OCI-LY3 (cell line): ENCODE results near the gene MYOD1.

Experiments used
- H2AFZ ChIP-seq: fragments of 200-600, 300-600 bp; shearing (Covaris generic); 2 replicates; pipeline ENCODE4 v1.6.0; 2014; ENCODE audit warnings: antibody characterized with exemption, low read depth, low read length
- H3K27ac ChIP-seq: fragments of 200-600, 300-600 bp; sonication (generic); 2 replicates; pipeline ENCODE4 v1.5.1; 2014; ENCODE audit warnings: mild to moderate bottlenecking, low read length, moderate library complexity, mixed read lengths
- H3K27me3 ChIP-seq: fragments of 200-600, 300-600 bp; sonication (generic); 2 replicates; pipeline ENCODE4 v1.6.1; 2014; ENCODE audit warnings: low read depth, low read length, mixed read lengths
- H3K36me3 ChIP-seq: fragments of 200-600, 300-600 bp; sonication (generic); replicated peaks from 2 replicates; pipeline ENCODE3; 2014; ENCODE audit warnings: low read depth, low read length, mixed read lengths
- H3K4me1 ChIP-seq: fragments of 300-600, 200-600 bp; sonication (generic); 2 replicates; pipeline ENCODE4 v1.6.1; 2014; ENCODE audit warnings: low read length, mixed read lengths
- H3K4me2 ChIP-seq: fragments of 200-600, 300-600 bp; sonication (generic); 2 replicates; pipeline ENCODE4 v1.6.1; 2014; ENCODE audit warnings: low read length, mixed read lengths
- H3K4me3 ChIP-seq: fragments of 300-600, 200-600 bp; sonication (generic); 2 replicates; pipeline ENCODE4 v1.5.1; 2014; ENCODE audit warnings: antibody characterized with exemption, mild to moderate bottlenecking, low read length, moderate library complexity
- H3K79me2 ChIP-seq: fragments of 300-600, 200-600 bp; shearing (Covaris generic); 2 replicates; pipeline ENCODE4 v1.6.1; 2014; ENCODE audit warnings: mild to moderate bottlenecking, low read length, mixed read lengths
- H3K9ac ChIP-seq: fragments of 300-600, 200-600 bp; shearing (Covaris generic); 2 replicates; pipeline ENCODE4 v1.6.0; 2014; ENCODE audit warnings: mild to moderate bottlenecking, low read length, moderate library complexity
- H3K9me3 ChIP-seq: fragments of 200-600, 300-600 bp; shearing (Covaris generic); 2 replicates; pipeline ENCODE4 v1.6.1; 2014; ENCODE audit warnings: low read length, mixed read lengths; ENCODE audit not compliant: insufficient read depth
- H4K20me1 ChIP-seq: fragments of 200-600, 300-600 bp; sonication (generic); 2 replicates; pipeline ENCODE4 v1.6.1; 2016; ENCODE audit warnings: low read length, mixed read lengths; ENCODE audit not compliant: insufficient read depth
- EZH2phosphoT487 ChIP-seq: fragments of 200-600 bp; shearing (Covaris generic); IDR thresholded peaks from 2 replicates; pipeline ENCODE4 v1.6.1; 2018; ENCODE audit warnings: antibody characterized with exemption, mixed run types, low read depth
- TF ChIP-seq, protein P1 (sequence below): fragments of 200-600, 300-600 bp; sonication (generic); IDR thresholded peaks from 2 replicates; pipeline ENCODE4 v1.5.1; 2014; ENCODE audit warnings: antibody characterized with exemption, low read length, low read depth

MYOD1 gene

GRCh38 chr11:17743808-17744119, 24.4 kb downstream of the MYOD1 start:
- Histone ChIP-seq H3K4me1 (no peaks in the 10 kb centered on the region), H2AFZ (no peak overlapping the region), H3K79me2 (no peaks in the 10 kb centered on the region), H3K9ac (no peak overlapping the region), H3K4me2 (no peak overlapping the region), H3K27ac (no peak overlapping the region), H3K4me3 (no peak overlapping the region), H3K27me3 (no peaks in the 10 kb centered on the region), H3K36me3 (no peaks in the 10 kb centered on the region), H4K20me1 (no peaks in the 10 kb centered on the region), H3K9me3 (no peaks in the 10 kb centered on the region)
- TF ChIP-seq, protein P1, sequence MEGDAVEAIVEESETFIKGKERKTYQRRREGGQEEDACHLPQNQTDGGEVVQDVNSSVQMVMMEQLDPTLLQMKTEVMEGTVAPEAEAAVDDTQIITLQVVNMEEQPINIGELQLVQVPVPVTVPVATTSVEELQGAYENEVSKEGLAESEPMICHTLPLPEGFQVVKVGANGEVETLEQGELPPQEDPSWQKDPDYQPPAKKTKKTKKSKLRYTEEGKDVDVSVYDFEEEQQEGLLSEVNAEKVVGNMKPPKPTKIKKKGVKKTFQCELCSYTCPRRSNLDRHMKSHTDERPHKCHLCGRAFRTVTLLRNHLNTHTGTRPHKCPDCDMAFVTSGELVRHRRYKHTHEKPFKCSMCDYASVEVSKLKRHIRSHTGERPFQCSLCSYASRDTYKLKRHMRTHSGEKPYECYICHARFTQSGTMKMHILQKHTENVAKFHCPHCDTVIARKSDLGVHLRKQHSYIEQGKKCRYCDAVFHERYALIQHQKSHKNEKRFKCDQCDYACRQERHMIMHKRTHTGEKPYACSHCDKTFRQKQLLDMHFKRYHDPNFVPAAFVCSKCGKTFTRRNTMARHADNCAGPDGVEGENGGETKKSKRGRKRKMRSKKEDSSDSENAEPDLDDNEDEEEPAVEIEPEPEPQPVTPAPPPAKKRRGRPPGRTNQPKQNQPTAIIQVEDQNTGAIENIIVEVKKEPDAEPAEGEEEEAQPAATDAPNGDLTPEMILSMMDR: no peak
- no peak for TF ChIP-seq EZH2phosphoT487

GRCh38 chr11:17744151-17744940, 25.0 kb downstream of the MYOD1 start:
- H3K27ac ChIP-seq: no peak overlapping the region
- H3K4me2 ChIP-seq: no peak overlapping the region
- no peak overlapping the region for H3K4me3 ChIP-seq
- H4K20me1 ChIP-seq: no peaks in the 10 kb centered on the region
- TF ChIP-seq, protein P1: no peak
- no peak for TF ChIP-seq EZH2phosphoT487
- H3K27me3 ChIP-seq: no peaks in the 10 kb centered on the region
- no peaks in the 10 kb centered on the region for H3K79me2 ChIP-seq
- no peak overlapping the region for H2AFZ ChIP-seq
- H3K9me3 ChIP-seq: no peaks in the 10 kb centered on the region
- no peak overlapping the region for H3K9ac ChIP-seq
- no peaks in the 10 kb centered on the region for H3K36me3 ChIP-seq
- no peaks in the 10 kb centered on the region for H3K4me1 ChIP-seq

- Histone ChIP-seq H3K4me1 (no peaks in the 10 kb centered on the region), H2AFZ (no peak overlapping the region), H3K9ac (no peak overlapping the region), H3K79me2 (no peaks in the 10 kb centered on the region), H3K27ac (no peak overlapping the region), H4K20me1 (no peaks in the 10 kb centered on the region), H3K36me3 (no peaks in the 10 kb centered on the region), H3K9me3 (no peaks in the 10 kb centered on the region), H3K27me3 (no peaks in the 10 kb centered on the region), H3K4me3 (no peak overlapping the region), H3K4me2 (no peak overlapping the region)
- TF ChIP-seq EZH2phosphoT487: no peak
- TF ChIP-seq, protein P1: no peak
Measured at GRCh38 chr11:17745023-17745772, 25.8 kb downstream of the MYOD1 start.

GRCh38 chr11:17746096-17746495, 26.7 kb downstream of the MYOD1 start:
- no peaks in the 10 kb centered on the region for H4K20me1 ChIP-seq
- H3K9ac ChIP-seq: no peak overlapping the region
- TF ChIP-seq EZH2phosphoT487: no peak
- TF ChIP-seq, protein P1: no peak
- no peaks in the 10 kb centered on the region for H3K27me3 ChIP-seq
- no peak overlapping the region for H3K27ac ChIP-seq
- no peak overlapping the region for H2AFZ ChIP-seq
- H3K4me2 ChIP-seq: no peak overlapping the region
- no peaks in the 10 kb centered on the region for H3K4me1 ChIP-seq
- no peak overlapping the region for H3K4me3 ChIP-seq
- no peaks in the 10 kb centered on the region for H3K36me3 ChIP-seq
- no peaks in the 10 kb centered on the region for H3K79me2 ChIP-seq
- no peaks in the 10 kb centered on the region for H3K9me3 ChIP-seq
